ENCODE measurements around the gene FOCAD.

DNA sequence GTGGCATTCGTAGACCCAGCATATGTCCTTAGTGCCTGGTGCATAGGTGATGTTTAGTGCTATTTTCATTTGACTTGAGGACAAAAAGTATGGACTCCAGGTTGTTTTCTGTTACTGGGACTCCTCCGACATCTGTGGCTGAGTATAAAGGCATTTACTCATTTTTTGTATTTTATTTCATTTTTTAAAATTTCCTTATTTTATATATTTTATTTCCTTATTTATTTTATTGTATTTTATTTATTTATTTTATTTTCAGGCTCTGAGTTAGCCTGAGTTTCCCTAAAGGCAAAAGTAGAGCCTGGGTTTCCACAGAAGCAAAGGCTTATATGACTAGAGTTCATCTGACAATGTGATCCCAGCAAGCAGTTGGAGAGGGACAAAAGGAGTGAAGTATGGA lies 91.6 kb downstream of the FOCAD start:
- TF ChIP-seq CTCF (IDR thresholded peaks at IDR 0.05 in 2 of 3, conservative IDR thresholded peaks at IDR 0.05 in 1 of 3; ENCODE audit: control insufficient read depth in 2 of 3, extremely low read depth in 1 of 3, insufficient read depth in 1 of 3, low read depth in 3 of 3, low read length in 3 of 3) = no peak
- TF ChIP-seq POLR2A (IDR thresholded peaks at IDR 0.05; ENCODE audit: low read depth, low read length) = no peak
- TF ChIP-seq SREBF1 (IDR thresholded peaks at IDR 0.05; ENCODE audit: low read length) = no peak
- no peak for TF ChIP-seq GATAD2B (conservative IDR thresholded peaks at IDR 0.05; ENCODE audit: low read depth)
- TF ChIP-seq BCL3 (IDR thresholded peaks at IDR 0.05; ENCODE audit: borderline replicate concordance, insufficient read depth, low read depth, low read length, poor library complexity, severe bottlenecking) = no peak
- TF ChIP-seq E2F8 (IDR thresholded peaks at IDR 0.05; ENCODE audit: low read depth, partially characterized antibody) = no peak
- no peak for TF ChIP-seq EP300 (IDR thresholded peaks at IDR 0.05; ENCODE audit: borderline replicate concordance in 1 of 2, control insufficient read depth in 1 of 2, low read depth in 2 of 2, low read length in 2 of 2)
- TF ChIP-seq EZH2 (IDR thresholded peaks at IDR 0.05; ENCODE audit: borderline replicate concordance, control insufficient read depth, low read depth, low read length) = no peak
- no peak for TF ChIP-seq BRCA1 (IDR thresholded peaks at IDR 0.05; ENCODE audit: low read depth, low read length)
- TF ChIP-seq MTA3 (IDR thresholded peaks at IDR 0.05; ENCODE audit: borderline replicate concordance, low read length) = no peak
